ENCODE data around the gene ANTXRL. TPM values are rescaled to one million over a fixed set of nuclear protein-coding genes. Genes with fewer than 3 reads are reported as not detected.

The ANTXRL gene
- total RNA-seq, 1 experiment from 2014 or later, result 0.63 TPM

DNA sequence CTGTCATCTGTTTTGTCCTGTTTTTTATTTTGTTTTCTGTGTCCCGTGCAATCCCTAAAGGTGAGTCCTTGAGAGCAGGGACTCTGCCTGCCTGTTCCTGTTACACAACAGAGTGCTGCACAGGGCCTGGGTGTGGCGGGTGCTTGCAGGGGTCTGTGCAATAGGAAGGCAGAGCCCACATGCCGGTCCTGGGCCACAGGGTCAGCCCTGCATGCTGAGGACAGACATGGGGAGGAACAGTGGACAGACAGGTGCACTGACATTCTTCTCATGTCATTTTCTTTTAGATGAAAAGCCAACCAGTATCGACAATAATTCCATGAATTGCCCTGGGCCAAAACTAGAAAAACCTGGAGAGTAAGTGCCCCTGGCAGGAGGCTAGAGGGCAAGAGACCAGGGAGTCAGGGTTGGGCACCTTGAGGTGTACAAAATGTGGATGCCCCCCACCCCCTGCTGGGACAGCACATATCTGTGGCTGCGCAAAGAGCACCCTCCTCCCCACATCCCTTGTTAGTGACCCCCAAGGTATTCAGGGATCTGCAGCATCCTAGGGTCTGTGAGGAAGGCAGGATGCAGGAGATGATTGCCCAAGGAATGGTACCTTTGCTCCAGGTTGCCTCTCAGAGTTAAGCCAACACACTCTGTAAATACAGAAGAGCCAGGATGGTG is 19.9 kb downstream of the ANTXRL start:
- DNase-seq (ENCODE audit: low read depth), result no peak

DNA sequence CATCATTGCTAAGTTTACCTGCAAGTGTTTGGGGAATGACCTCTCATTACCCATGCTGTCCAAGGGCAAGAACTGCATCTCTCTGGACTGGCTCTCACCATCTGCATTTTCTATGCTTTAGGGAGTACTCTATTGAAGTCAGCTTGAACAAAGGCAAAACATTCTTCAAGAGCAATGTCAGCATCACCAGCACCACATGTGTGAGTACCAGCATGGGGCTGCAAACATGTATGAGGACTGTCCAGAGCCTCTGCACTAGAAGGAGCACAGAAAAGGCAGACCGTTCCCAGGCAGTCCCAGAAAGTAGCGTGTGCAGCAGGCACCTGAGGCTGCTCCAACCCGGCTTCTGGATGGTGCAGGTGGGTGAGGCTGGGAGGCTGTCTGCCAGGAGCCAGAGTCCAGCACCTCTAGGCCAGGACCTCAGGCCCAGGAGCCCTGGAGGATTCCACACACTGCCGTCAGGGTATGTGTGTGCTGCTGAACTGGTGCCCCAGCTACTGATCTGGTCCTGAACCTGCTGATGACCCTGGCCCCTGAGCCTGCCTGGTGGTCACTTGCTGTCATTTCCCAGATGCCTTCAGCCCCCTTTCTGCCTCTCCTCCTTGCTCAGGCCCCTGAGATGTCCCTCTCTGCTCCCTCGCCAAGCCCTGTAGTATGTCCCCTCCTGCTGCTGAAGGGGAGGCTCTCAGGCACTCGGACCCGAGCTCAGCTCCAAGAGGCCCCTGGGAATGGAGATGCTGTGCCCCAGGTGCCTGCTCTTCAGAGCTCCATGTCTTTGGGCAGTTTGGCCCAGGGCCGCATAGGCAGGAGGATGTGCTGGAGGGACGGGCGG is 20.7 kb downstream of the ANTXRL start:
- DNase-seq (ENCODE audit: low read depth), result no peak

DNA sequence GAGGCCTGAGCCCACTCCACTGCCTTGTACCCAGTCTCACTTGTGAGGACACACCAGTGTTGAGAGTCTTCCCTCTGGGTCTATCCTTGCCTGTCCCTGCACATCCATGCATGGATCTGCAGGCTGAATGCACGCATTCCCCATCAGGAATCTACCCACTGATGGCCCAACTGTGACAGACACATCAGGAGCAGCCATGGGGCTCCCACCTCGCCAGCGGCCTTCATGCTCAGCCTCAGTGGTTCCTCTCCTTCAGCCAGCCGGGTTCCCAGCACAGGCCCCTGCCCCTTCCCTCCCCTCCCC is 21.3 kb downstream of the ANTXRL start:
- no peak for DNase-seq (ENCODE audit: low read depth)

DNA sequence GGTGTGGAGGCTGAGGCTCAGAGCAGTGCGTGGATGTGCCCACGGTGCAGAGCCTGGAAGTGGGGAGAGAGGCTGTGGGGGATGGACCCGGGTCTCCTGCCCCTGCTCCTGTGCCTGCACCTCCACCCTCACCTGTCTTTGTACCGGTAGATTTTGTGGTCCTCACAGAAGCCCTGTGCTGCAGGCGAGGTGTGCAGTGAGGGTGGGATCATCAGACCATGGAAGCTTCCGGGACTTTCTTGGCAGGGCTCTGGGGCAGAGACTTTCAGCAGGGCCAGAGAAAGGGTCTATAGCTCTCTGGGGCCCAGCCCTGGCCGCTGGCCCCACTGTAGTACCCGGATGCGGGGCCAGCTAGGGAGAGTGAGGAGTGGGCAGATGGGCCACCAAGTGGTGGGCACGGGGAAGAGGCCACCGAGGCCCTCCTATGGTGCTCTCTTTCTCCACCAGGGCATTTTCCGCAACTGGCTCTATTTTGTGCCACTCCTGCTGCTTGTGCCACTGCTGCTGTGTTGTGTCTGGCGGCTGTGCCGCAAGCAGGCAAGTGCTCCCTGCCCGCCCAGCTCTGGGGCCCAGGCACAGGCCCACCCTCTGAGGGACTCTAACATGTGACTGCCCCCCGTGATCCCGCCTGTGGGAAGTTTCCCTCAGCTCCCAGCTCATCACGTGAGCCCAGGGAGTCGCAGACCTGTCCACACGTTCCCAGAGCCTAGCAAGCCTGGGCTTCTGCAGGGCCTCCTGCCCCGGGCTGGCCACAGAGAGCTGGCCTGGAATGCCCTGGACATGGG is 22.1 kb downstream of the ANTXRL start:
- DNase-seq (ENCODE audit: low read depth), result no peak

DNA sequence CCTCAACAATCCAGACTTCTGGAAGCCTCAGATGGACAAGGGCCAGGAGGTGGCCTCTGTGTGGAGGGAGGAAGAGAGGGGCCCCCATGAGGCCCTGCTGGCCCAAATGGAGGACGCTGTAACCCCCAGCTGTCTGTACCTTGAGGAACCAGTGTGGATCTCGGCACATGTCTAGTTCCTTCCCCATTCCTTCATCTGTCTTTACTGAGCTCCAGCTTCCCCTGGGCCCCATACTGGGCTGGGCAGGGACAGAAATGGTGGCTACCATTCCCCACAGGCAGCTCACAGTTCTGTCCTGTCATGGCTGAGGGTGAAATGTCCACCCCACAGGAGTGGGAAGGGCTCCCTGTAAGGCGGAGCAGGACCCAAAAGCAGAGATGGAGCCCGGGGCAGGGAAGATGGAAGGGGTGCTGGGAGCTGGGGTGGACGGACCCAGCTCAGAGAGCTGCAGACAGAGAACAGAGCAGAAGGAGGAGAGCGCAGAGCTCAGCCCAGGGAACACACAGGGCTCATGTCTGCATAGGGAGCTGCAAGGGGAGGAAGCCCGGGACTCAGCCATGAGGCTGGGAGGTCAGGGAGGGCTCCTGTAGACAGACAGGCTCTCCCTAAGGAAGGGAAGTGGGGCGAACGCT is 22.8 kb downstream of the ANTXRL start:
- no peak for DNase-seq (ENCODE audit: low read depth)

DNA sequence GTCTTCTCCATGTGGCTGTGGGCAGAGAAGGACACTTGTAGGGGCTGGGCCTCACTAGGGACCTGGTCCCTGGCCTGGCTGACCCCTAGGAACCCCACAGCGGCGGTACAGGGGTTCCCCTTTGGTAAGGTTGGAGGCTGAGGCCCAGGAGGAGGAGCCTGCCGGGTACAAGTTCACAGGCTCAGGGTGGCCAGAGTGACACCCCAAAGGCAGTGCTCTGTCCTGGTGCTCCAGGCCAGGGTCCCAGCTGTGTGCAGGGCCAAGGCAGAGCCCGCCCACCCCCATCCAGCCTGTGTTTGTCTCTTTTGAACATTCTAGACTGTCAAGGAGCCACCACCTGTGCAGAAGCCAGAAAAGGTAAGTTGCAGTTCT is 23.3 kb downstream of the ANTXRL start:
- no peak for DNase-seq (ENCODE audit: low read depth)

DNA sequence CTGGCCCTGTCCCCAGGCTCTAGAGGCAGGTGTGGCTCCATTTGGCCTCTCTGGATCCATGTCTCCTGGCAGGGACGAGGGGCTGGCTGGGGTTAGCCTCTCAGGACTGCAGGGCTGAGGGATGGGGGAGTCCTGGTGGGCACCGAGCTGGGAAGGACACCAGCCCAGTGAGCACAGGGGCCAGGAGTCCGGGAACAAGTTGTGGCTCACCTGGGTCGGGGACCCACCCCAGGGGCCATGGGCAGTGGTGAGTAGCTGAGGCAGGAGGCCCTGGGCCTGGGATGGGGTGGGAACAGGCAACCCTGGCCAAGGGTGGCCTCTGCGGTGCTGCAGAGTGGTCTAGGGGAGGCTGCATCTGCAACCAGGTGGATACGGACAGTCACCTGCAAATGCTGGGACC is 24.1 kb downstream of the ANTXRL start:
- no peak for DNase-seq (ENCODE audit: low read depth)

DNA sequence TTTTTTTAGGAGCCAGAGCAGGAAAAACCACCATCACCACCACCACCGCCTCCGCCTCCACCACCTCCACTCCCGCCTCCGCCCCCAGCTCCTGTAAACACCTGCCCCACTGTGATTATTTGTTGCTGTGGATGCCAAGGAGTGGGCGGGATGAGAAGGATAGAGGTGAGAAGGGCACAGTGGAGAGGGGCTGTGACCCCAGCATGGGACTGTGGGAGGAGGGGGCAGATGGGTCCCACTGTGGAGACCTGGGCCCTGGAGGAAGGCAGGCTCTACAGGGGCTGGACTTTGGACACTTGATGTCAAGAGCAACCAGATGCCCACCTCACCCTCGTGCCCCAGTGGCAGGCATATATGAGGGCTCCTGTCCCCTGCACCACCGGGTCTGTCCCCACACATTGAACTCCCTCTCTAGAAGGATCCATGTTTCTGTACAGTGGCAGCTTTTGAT is 24.7 kb downstream of the ANTXRL start:
- no peak for DNase-seq (ENCODE audit: low read depth)

DNA sequence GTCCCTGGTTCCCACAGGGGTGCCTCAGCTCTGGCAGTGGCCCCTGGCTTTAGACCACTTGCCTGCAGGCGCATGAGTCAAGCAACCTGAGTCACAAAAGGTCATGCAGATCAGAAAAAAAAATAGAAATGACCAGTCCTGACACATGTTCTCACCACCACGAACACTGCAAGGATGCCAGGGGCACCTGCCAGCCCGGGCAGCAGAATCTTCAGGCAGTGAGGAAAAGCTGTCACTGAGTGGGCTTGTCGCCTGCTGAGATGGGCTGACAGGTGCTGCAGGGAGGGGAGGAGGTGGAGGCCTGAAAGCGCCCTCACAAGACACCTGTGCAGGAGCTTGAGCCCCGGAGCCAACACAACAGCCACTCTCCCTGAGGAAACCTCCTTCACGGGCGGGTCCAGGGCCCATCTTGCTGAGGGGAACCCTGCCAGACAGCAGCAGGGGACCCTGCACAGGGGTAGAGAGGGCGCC is 25.2 kb downstream of the ANTXRL start:
- DNase-seq (ENCODE audit: low read depth), result peak; percentile 28

DNA sequence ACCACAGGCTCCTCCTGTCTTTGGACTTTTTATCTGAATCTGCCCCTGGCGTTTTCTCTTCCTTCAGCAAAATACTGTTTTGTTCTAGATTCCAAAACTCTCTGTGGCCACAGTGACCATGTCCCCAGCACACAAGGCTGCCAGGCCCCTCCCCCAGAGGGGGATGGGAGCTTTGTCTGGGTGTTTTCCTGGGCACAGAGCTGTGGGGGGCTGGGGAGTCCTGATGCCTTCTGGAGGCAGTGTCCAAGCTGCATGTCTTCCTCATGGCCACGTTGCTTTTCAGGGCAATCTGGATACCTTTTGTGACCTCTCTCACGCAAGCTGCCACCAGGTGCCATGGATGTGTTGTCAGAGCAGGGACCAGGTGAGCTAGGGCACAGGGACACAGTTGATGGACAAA is 26.2 kb downstream of the ANTXRL start:
- no peak for DNase-seq (ENCODE audit: low read depth)

DNA sequence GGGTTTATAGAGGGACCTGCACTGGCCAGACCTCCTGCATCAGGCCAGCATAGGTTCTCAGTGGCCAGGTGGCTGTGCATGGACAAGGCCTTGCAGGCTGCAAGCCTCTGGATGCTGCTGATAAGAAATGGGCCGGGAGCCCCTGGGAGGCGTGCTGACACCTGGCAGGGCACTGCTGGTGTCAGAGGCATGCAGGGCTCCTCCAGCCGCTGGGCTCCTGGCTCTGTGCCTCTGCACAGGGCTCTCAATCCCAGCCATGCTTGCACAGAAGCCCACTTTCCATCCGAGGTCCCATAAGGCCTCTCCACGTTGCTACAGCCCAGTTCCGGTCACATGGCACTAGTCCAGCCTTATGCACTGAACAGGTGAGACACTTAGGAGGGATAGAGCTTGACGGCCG is 27.3 kb downstream of the ANTXRL start:
- no peak for DNase-seq (ENCODE audit: low read depth)

DNA sequence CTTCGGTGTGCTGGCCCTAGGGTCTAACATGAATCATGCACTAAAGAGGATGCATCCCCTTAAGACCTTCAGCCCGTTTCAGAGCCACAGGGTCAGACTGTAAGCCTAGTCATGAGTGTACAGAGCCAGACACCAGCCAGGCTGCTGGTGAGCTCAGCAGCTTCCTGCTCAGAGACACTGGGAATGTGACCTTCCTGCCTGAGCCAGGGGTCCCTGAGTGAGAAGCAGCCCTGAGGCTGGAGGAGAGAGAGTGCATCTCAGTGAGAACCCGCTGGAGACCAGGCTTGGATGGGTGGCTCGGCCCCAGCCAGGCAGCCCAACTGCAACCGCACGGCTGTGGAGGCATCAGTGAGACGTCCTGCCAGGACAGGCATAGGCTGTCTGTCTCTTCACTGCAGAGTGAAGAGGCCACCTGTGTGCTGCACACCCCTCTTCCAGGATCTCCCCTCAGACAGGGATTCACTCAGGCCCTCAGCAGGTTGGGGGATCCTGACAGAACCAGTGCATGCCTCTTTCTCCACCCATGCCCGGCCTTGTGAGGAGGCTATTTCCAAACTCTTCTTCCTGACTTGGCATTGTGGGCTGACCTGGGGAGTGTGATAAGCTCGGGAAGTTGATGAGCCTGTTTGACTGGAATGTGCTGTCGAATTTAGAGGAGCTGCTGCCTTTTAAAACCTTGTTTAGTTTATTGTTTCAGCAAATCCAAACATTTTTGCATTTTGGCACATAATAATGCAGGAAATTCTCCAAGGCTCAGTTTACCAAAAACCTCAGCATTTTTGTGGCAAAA is 28.5 kb downstream of the ANTXRL start:
- DNase-seq (ENCODE audit: low read depth), result peak; percentile 23

DNA sequence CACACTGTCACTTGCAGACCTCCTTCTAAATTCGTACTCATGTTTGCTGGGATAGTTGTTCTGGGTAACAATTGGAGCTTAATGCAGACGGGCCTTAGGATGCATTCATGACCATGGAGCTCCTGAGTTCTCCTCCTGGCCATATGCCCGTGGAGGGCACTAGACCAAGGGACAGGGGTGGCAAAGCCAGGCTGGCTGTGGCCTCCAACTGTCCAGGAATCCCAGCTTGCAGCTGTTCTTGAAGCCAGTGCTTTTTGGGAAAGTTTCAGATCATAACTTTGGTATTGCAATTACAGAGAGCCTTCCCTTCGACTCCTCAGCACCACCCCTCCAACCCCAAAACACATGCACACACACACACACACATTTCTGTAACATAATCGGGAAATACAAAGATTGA is 30.6 kb downstream of the ANTXRL start:
- DNase-seq (ENCODE audit: low read depth), result no peak

DNA sequence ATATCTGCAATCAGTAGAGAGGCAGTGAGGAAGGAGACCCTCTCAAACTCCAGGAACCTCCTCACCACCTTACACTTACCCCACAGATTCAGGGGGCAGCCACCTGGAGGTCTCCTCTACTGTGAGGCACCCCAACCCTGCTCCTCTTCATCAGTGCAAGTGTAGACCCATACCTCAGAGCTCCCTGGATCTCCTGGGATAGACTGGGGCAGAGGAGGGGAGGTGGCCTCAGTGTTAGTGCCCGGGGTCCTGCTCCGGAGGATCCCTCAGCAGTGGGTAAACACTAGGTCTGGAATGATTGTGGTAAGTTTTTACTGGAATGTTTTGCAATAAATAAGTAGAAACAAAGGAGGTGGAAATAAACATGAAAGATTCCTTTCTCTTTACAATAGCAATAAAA is 31.1 kb downstream of the ANTXRL start:
- no peak for DNase-seq (ENCODE audit: low read depth)

DNA sequence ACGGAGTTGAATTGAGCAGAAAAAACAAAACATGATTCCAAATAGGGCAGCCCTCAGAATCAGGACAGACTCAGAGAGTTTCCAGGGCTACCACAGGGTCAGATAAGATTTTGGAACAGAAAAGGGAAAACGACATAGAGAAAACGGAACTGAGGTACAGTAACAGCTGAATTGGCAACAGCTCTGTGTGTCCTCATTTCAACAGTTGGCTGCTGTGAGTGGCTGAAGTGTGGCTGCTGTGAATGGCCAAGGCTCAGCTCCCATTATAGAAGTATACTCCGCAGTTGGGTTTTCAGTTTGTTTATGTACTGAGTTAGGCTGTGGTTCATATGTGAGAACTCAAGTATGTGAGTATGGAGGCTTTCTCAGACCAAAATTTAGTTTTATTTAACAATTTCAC is 32.0 kb downstream of the ANTXRL start:
- no peak for DNase-seq (ENCODE audit: low read depth)

DNA sequence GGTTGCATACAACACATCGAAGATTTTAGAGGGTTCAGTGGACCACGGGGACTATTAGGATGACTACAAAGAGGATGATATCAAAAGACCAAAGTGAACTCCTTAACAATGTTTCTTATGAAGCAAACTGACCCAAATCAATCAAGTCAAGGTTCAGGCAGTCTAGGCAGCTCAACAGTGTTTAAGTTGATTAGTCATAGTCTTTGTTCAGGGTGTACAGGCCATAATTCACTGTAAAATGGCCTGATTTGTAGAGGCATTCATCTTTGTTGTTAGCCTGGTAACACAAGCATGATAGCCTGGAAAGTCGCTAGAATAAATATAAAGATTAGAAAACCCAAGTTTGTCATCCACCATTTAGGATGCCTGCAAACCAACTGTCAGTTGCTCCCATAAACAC is 32.6 kb downstream of the ANTXRL start:
- DNase-seq (ENCODE audit: low read depth), result no peak

DNA sequence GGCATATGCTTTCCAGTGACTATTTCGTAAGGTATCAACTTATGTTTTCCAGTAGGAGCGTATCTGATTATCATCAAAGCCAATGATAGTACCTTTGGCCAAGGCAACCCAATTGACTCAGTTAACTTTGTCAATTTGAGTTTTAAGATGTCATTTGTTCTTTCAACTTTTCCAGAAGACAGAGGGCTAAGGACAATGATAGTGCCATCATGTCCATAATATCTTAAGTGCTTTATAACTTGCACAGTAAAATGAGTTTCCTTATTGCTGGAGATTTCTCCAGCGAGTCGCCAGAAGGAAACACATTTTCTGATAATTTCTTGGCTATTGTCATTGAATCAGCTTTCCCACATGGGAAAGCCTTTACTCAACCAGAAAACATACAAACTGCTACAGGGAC is 35.0 kb downstream of the ANTXRL start:
- no peak for DNase-seq (ENCODE audit: low read depth)

DNA sequence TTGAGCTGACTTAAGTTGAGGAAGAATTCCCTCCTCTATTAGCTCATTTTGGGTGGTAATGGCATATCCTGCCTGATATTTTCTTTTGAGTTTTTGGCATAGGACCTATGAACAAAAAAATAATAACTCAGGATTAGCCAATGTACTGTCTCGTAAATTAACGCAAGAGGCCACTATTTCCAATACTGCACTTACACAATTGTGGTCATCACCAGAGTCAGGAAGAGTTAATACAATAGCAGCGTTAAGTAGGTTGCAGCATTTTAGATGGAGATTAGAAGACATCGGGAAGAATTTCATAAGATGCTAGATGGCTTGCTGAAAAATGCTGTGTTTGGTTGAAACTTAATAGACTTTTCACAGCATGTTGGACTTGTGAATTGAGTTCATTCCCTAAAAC is 36.4 kb downstream of the ANTXRL start:
- no peak for DNase-seq (ENCODE audit: low read depth)

DNA sequence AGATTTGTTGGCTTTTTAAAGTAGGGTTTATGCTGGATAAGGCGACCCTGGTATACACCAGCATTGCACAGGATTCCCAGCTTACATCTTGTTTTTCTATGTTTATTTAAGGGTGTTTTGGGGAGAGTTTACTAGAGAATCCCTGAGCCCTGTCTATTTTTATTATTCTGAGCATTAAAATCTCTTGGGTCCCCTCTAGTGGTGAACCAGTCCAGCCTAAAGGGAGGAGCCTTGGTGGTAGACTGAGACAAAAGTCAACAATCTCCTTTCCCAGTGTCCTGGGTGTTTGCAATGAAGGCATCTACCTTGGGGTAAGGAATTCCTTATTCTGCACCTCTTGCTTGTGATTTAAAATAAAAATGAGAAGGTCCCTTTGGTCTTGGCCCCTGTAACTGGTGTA is 38.2 kb downstream of the ANTXRL start:
- no peak for DNase-seq (ENCODE audit: low read depth)

DNA sequence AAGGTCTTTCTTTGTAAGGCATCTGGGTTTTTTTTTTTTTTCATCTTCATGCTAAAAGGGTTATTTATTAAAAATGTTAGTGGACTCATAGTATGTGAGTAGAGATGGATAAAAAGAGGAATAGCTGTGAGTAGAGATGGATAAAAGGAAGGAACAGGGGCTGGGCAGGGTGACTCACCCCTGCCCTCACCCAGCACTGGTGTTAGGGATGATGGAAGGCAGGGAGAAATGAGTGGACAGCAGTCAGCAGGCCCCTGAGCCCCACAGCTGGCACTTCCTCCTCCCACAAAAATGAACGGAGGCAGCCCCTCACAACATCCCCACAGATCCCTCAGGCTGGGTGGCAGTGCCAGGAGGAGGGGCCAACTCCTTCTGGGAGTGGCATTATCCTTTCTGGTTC is 39.3 kb downstream of the ANTXRL start:
- DNase-seq (ENCODE audit: low read depth), result peak; percentile 47

DNA sequence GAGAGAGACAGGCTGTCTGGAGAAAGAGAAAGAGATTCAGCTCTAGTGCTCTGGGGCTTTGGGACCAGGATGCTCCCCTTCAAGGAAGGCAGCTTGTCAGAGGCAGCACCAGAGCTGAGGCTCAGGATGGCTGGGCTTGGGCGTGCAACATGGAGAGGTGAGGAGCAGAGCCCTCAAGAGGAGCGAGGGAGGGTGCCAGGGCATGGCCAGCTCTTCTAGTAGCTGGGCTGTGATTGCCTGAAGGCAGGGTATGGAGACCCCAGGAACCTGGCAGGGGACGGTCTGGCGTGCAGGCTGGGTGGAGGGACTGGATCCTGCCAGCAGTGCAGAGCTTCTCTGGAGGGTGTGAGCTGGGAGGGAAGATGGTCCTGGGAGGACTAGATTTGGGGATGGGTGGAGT is 40.2 kb downstream of the ANTXRL start:
- no peak for DNase-seq (ENCODE audit: low read depth)

Data from HT1080 (cell line).